IPS-15b (cell line): ENCODE results near the gene ABCG4.
"Not testable (repeated sequence)": the region's sequence is repeated elsewhere in the genome, so short reads cannot be mapped to it uniquely, and the experiment has no call there.

Experiments
- H3K27me3 ChIP-seq: one replicate; pipeline ENCODE4 v1.6.1; 2013; ENCODE audit warnings: low read length; ENCODE audit not compliant: control insufficient read depth, insufficient read depth
- H3K36me3 ChIP-seq: one replicate; pipeline ENCODE4 v1.6.1; 2013; ENCODE audit warnings: low read length; ENCODE audit not compliant: control insufficient read depth, insufficient read depth
- H3K4me1 ChIP-seq: one replicate; pipeline ENCODE4 v1.6.1; 2013; ENCODE audit warnings: mild to moderate bottlenecking, low read length; ENCODE audit not compliant: control insufficient read depth, insufficient read depth
- H3K4me3 ChIP-seq: one replicate; pipeline ENCODE4 v1.5.1; 2013; ENCODE audit warnings: low read depth, low read length
- H3K9ac ChIP-seq: one replicate; pipeline ENCODE4 v1.6.1; 2013; ENCODE audit warnings: low read depth, mild to moderate bottlenecking, low read length
- H3K9me3 ChIP-seq: one replicate; pipeline ENCODE4 v1.6.1; 2013; ENCODE audit warnings: mild to moderate bottlenecking, low read length; ENCODE audit not compliant: control insufficient read depth, insufficient read depth

ABCG4 gene

GRCh38 chr11:119117004-119117706, 31.7 kb upstream of the ABCG4 start:
- Histone ChIP-seq H3K4me3 (no peak overlapping the region), H3K36me3 (peaks cover 12% of the 10 kb centered on the region), H3K27me3 (no peaks in the 10 kb centered on the region), H3K9me3 (no peaks in the 10 kb centered on the region), H3K4me1 (peaks cover 5% of the 10 kb centered on the region), H3K9ac (no peak overlapping the region)

- Histone ChIP-seq H3K4me1 (peaks cover 7% of the 10 kb centered on the region), H3K4me3 (no peak overlapping the region), H3K27me3 (no peaks in the 10 kb centered on the region)
These were observed 30.6 kb upstream of the ABCG4 start for GRCh38 chr11:119118227-119118626.

GRCh38 chr11:119118946-119119345, 29.9 kb upstream of the ABCG4 start:
- Histone ChIP-seq H3K4me1 (peaks cover 7% of the 10 kb centered on the region), H3K9me3 (no peaks in the 10 kb centered on the region), H3K4me3 (no peak overlapping the region), H3K36me3 (peaks cover 10% of the 10 kb centered on the region), H3K27me3 (no peaks in the 10 kb centered on the region), H3K9ac (no peak overlapping the region)

More at GRCh38 chr11:119118227-119118626, 30.6 kb upstream of the ABCG4 start:
- H3K9ac ChIP-seq = no peak overlapping the region
- no peaks in the 10 kb centered on the region for H3K9me3 ChIP-seq
- peaks cover 12% of the 10 kb centered on the region for H3K36me3 ChIP-seq

GRCh38 chr11:119120639-119121007, 28.2 kb upstream of the ABCG4 start:
- Histone ChIP-seq H3K4me1 (peaks cover 7% of the 10 kb centered on the region), H3K9ac (no peak overlapping the region), H3K9me3 (no peaks in the 10 kb centered on the region), H3K36me3 (peaks cover 3% of the 10 kb centered on the region), H3K4me3 (peak overlapping the region; percentile 59), H3K27me3 (no peaks in the 10 kb centered on the region)

- Histone ChIP-seq H3K9me3 (no peaks in the 10 kb centered on the region), H3K4me1 (peaks cover 7% of the 10 kb centered on the region)
These were observed 27.6 kb upstream of the ABCG4 start, which contains the start of gene HINFP for GRCh38 chr11:119121008-119121810. TSS of gene HINFP (plus strand) at chr11:119121580. CDS start at chr11:119126945, 5,365 bp downstream.

GRCh38 chr11:119121811-119122124, 27.1 kb upstream of the ABCG4 start:
- Histone ChIP-seq H3K4me1 (peaks cover 7% of the 10 kb centered on the region), H3K9ac (peak overlapping the region; percentile 70), H3K4me3 (peak overlapping the region; percentile 99), H3K36me3 (no peaks in the 10 kb centered on the region), H3K9me3 (no peaks in the 10 kb centered on the region), H3K27me3 (no peaks in the 10 kb centered on the region)

More at GRCh38 chr11:119121008-119121810, 27.6 kb upstream of the ABCG4 start, which contains the start of gene HINFP:
- Histone ChIP-seq H3K27me3 (no peaks in the 10 kb centered on the region), H3K9ac (peak within 1 kb of the TSS; percentile 70), H3K4me3 (peak within 1 kb of the TSS; percentile 99), H3K36me3 (peaks cover under 1% of the 10 kb centered on the region)

GRCh38 chr11:119125821-119126220, 23.0 kb upstream of the ABCG4 start:
- no peaks in the 10 kb centered on the region for H3K36me3 ChIP-seq
- H3K4me3 ChIP-seq = no peak overlapping the region
- H3K27me3 ChIP-seq = no peaks in the 10 kb centered on the region
- no peak overlapping the region for H3K9ac ChIP-seq
- H3K4me1 ChIP-seq = peaks cover 2% of the 10 kb centered on the region
- no peaks in the 10 kb centered on the region for H3K9me3 ChIP-seq

GRCh38 chr11:119126675-119127268, 22.1 kb upstream of the ABCG4 start:
- H3K4me3 ChIP-seq = no peak overlapping the region
- peaks cover 2% of the 10 kb centered on the region for H3K4me1 ChIP-seq
- H3K27me3 ChIP-seq = no peaks in the 10 kb centered on the region
- peaks cover 8% of the 10 kb centered on the region for H3K36me3 ChIP-seq
- no peaks in the 10 kb centered on the region for H3K9me3 ChIP-seq
- H3K9ac ChIP-seq = no peak overlapping the region

- no peaks in the 10 kb centered on the region for H3K27me3 ChIP-seq
These were observed 18.2 kb upstream of the ABCG4 start for GRCh38 chr11:119130662-119131061.

GRCh38 chr11:119134389-119134978, 14.4 kb upstream of the ABCG4 start:
- Histone ChIP-seq H3K27me3 (no peaks in the 10 kb centered on the region), H3K4me3 (no peak overlapping the region), H3K36me3 (peaks cover 26% of the 10 kb centered on the region), H3K9ac (no peak overlapping the region), H3K9me3 (no peaks in the 10 kb centered on the region), H3K4me1 (no peaks in the 10 kb centered on the region)

More at GRCh38 chr11:119130662-119131061, 18.2 kb upstream of the ABCG4 start:
- H3K4me1 ChIP-seq = no peaks in the 10 kb centered on the region
- no peak overlapping the region for H3K4me3 ChIP-seq
- peaks cover 26% of the 10 kb centered on the region for H3K36me3 ChIP-seq
- no peak overlapping the region for H3K9ac ChIP-seq
- no peaks in the 10 kb centered on the region for H3K9me3 ChIP-seq

- H3K9me3 ChIP-seq, H3K4me3 ChIP-seq, H3K4me1 ChIP-seq, H3K27me3 ChIP-seq, H3K9ac ChIP-seq, H3K36me3 ChIP-seq: not testable (repeated sequence)
These were observed 9.6 kb upstream of the ABCG4 start for GRCh38 chr11:119139276-119139675.
